Right lobe of liver (tissue), 4 donors: Measurements from ENCODE around the gene GRIA4.

Source experiments
- CTCF ChIP-seq, 4 donors: fragments of 200-600 bp in 3 of 4; fragments of 450-650 bp in 1 of 4; IDR thresholded peaks; one replicate each; pipeline versions ENCODE4 v1.5.1 to v1.8.0; 2016 to 2022; ENCODE audit warnings: antibody characterized with exemption in 4 of 4, mild to moderate bottlenecking in 2 of 4
- POLR2A ChIP-seq: fragments of 450-650 bp; IDR thresholded peaks from one replicate; pipeline ENCODE4 v1.6.1; 2017; ENCODE audit warnings: antibody characterized with exemption, mild to moderate bottlenecking
- donor health status: DM: no; HTN: no; CAD: no.
- donor health status: DM: no; HTN: no; CAD: no.
- donor health status: DM: no; HTN: yes; CAD: no.

DNA sequence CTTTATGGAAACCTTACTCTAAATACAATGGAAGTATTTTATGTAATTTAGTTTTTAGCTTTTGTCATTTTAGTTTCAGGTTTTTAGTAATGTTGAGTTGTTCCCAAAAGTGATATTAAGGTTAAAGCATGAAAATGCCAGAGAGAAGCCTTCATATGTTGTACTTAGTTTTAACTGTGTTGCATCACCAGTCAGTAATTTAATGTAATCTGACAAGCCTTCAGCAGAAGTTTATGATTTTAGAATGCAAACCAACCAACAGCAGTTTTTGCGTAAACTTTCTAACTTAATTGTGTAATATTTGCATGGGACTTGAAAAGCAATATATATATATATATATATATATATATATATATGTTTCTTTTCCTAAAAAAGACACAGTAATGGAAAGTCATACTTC lies 301.6 kb downstream of the GRIA4 start:
- no peak for TF ChIP-seq CTCF (IDR thresholded peaks at IDR 0.05)
- no peak for TF ChIP-seq POLR2A
